Measurements from ENCODE around the gene ST6GALNAC6. TPM values are rescaled to one million over a fixed set of nuclear protein-coding genes. Genes with fewer than 3 reads are reported as not detected.

The ST6GALNAC6 gene
- total and polyA plus RNA-seq, 2 of the 8 experiments (the other 6 are each of a cell fraction or from before 2014, with no cell fraction given), result 43.7 to 64.4 TPM

- 85% methylated on average over 6 of the region's 8 CpGs; no CpG with 5 or more reads in 1 of the 2 experiments for WGBS, 2 experiments (ENCODE audit: extremely low coverage in 1 of 2, insufficient coverage in 1 of 2, insufficient read length in 1 of 2, insufficient replicate concordance in 2 of 2, low coverage in 1 of 2, low lambda C conversion rate in 2 of 2, missing lambda C conversion rate in 1 of 2)
- Histone ChIP-seq H3K23me2 (ENCODE audit: low read depth, low read length) (no peaks in the 10 kb centered on the region; the same call in 1 of the 2 replicates), H3K79me2 (ENCODE audit: control insufficient read depth in 1 of 2, insufficient read depth in 2 of 2, low read length in 2 of 2) (no peaks in the 10 kb centered on the region), H2BK120ac (replicated peaks; ENCODE audit: low read depth, low read length) (no peak overlapping the region), H3K9me3 (ENCODE audit: insufficient read depth in 2 of 2, low read depth in 1 of 2, low read length in 1 of 2) (no peaks in the 10 kb centered on the region), H3K9ac (replicated peaks in 1 of 4; ENCODE audit: extremely low read depth in 1 of 4, low read depth in 3 of 4, low read length in 3 of 4) (no peak overlapping the region), H4K20me1 (replicated peaks in 1 of 2; ENCODE audit: control insufficient read depth in 1 of 2, insufficient read depth in 2 of 2, low read length in 2 of 2) (no peaks in the 10 kb centered on the region), H3K79me1 (ENCODE audit: low read depth, low read length) (no peaks in the 10 kb centered on the region), H2AK5ac (ENCODE audit: low read depth, low read length) (no peak overlapping the region; the same call in 1 of the 2 replicates), H3K27ac (ENCODE audit: low read depth, low read length) (no peak overlapping the region), H3K14ac (ENCODE audit: insufficient read length) (no peak overlapping the region), H3K36me3 (ENCODE audit: control insufficient read depth in 2 of 4, insufficient read depth in 4 of 4, low read length in 3 of 4) (no peaks in the 10 kb centered on the region), H4K8ac (ENCODE audit: extremely low read depth, insufficient read depth, low read length) (no peak overlapping the region), H3K27me3 (replicated peaks in 1 of 4; ENCODE audit: control insufficient read depth in 3 of 4, extremely low read depth in 1 of 4, insufficient read depth in 3 of 4, low read length in 3 of 4) (no peaks in the 10 kb centered on the region), H4K91ac (replicated peaks; ENCODE audit: insufficient read length, low read length) (no peak overlapping the region), H3K23ac (ENCODE audit: insufficient read length) (no peak overlapping the region), H2BK5ac (ENCODE audit: low read depth, low read length) (no peak overlapping the region), H3K4me1 (replicated peaks in 1 of 4; ENCODE audit: control insufficient read depth in 3 of 4, insufficient read depth in 4 of 4, low read length in 3 of 4) (peaks cover 0 to 10% (median 6%) of the 10 kb centered on the region in 4 experiments; a peak in 5 of 7 replicates), H3K56ac (replicated peaks; ENCODE audit: insufficient read length, low read depth, low read length) (no peak overlapping the region), H2BK12ac (ENCODE audit: low read depth, low read length) (no peak overlapping the region), H3K18ac (ENCODE audit: extremely low read depth, low read length) (no peak overlapping the region), H3K4me3 (ENCODE audit: extremely low read depth in 1 of 4, insufficient read depth in 2 of 4, low read depth in 3 of 4, low read length in 4 of 4) (no peak overlapping the region), H4K5ac (ENCODE audit: insufficient read length, low read depth, low read length) (no peak overlapping the region), H2AFZ (ENCODE audit: low read length) (no peak overlapping the region), H3K4ac (replicated peaks; ENCODE audit: insufficient read length, low read depth, low read length) (no peak overlapping the region), H2BK15ac (ENCODE audit: low read length) (no peak overlapping the region), H2BK20ac (ENCODE audit: low read length) (no peak overlapping the region), H3K4me2 (ENCODE audit: insufficient read depth in 1 of 2, low read depth in 2 of 2, low read length in 2 of 2) (no peak overlapping the region)
- no peak for FAIRE-seq
- ChIA-PET POLR2A (ENCODE audit: partially characterized antibody) (interaction anchor here (1.2 kb wide), 1 partner anchor 11 kb away, joined by 3 read pairs; no protein-coding TSS in a partner anchor), CTCF (ENCODE audit: partially characterized antibody) (interaction anchor here (0.7 to 6.6 kb wide), 6 partner anchors 10 to 65 kb away, joined by 3 to 50 read pairs (median 5); no protein-coding TSS in a partner anchor)
- DNase-seq (ENCODE audit: low read depth in 1 of 2, low spot score in 2 of 2), result no peak
- TF ChIP-seq RAD21 (IDR thresholded peaks at IDR 0.05 in 1 of 2, conservative IDR thresholded peaks at IDR 0.05 in 1 of 2; ENCODE audit: low read depth in 2 of 2, low read length in 2 of 2) (no peak), SIN3A (conservative IDR thresholded peaks at IDR 0.05 in 1 of 2, IDR thresholded peaks at IDR 0.05 in 1 of 2; ENCODE audit: low read depth in 1 of 2, low read length in 2 of 2) (no peak)
These were observed 42.7 kb downstream of the ST6GALNAC6 start for GRCh38 chr9:127856729-127857116.
